GM12878 (cell line): ENCODE data around the gene BCKDK. TPM values are rescaled to one million over a fixed set of nuclear protein-coding genes. Genes with fewer than 3 reads are reported as not detected.

Experiments used
- ATAC-seq: fragments of 200-7000 bp; cut with Tn5 transposase; 3 replicates; pipeline ENCODE4 v1.9.1; 2020; ENCODE audit warnings: mild to moderate bottlenecking, moderate library complexity
- BruUV-seq: library from RNA; stranded (reverse); fragments of 400-500 nt; replicated peaks from 2 replicates; lab custom pipeline; 2021; lab: Mats Ljungman, UMichigan
- CTCF ChIA-PET: fragments of 300-600 bp; sonication (Branson Sonifier 250); formaldehyde crosslinking; extraction: SDS; loops from one replicate; lab custom pipeline; 2021; ENCODE audit warnings: inconsistent platforms; lab: Yijun Ruan, JAX
- POLR2A ChIA-PET: fragments of 350-600 bp; formaldehyde crosslinking; extraction: SDS; loops from one replicate; lab custom pipeline; 2021; ENCODE audit warnings: inconsistent platforms; lab: Charles Lee
- RAD21 ChIA-PET: fragments of 300-600 bp; sonication (Branson Sonifier 250); formaldehyde crosslinking; loops from one replicate; lab custom pipeline; 2023; ENCODE audit warnings: antibody characterized with exemption; ENCODE audit not compliant: unreplicated experiment; lab: Charles Lee
- SMC1A ChIA-PET: fragments of 300-600 bp; sonication (Branson Sonifier 250); formaldehyde crosslinking; loops from one replicate; lab custom pipeline; 2023; ENCODE audit not compliant: unreplicated experiment, uncharacterized antibody; lab: Charles Lee
- DNase-seq: peaks from one replicate; pipeline ENCODE4 v3.0.0-alpha.2; 2011; ENCODE audit warnings: low read depth, low spot score
- FAIRE-seq: peaks from 3 replicates; lab custom pipeline; 2011; peaks lifted over from hg19 to GRCh38; lab: Jason Lieb, UNC
- H2AFZ ChIP-seq: 2 replicates; pipeline ENCODE4 v1.6.0; 2011; ENCODE audit warnings: low read depth, low read length, control low read depth; ENCODE audit not compliant: control insufficient read depth
- H3K27ac ChIP-seq: 2 replicates; pipeline ENCODE4 v1.5.1; 2011; ENCODE audit warnings: control low read depth; ENCODE audit not compliant: control insufficient read depth, insufficient read depth
- H3K27me3 ChIP-seq, 2 experiments: replicated peaks in 1 of 2; 2 replicates each; pipeline versions ENCODE4 v1.6.0 to v1.6.1; 2011; ENCODE audit warnings: low read length in 1 of 2; ENCODE audit not compliant: control insufficient read depth in 2 of 2, insufficient read depth in 2 of 2
- H3K36me3 ChIP-seq, 2 experiments: 2 replicates each; pipeline ENCODE4 v1.5.1; 2011; ENCODE audit warnings: low read length in 1 of 2; ENCODE audit not compliant: control insufficient read depth in 2 of 2, insufficient read depth in 2 of 2
- H3K4me1 ChIP-seq: 2 replicates; pipeline ENCODE4 v1.6.1; 2011; ENCODE audit warnings: mild to moderate bottlenecking, low read length, moderate library complexity, mixed read lengths; ENCODE audit not compliant: control insufficient read depth, insufficient read depth
- H3K4me2 ChIP-seq: 2 replicates; pipeline ENCODE4 v1.6.0; 2011; ENCODE audit warnings: control low read depth; ENCODE audit not compliant: control insufficient read depth, insufficient read depth
- H3K4me3 ChIP-seq: fragments of 200-600 bp; sonication (generic); 2 replicates; pipeline ENCODE4 v1.5.1; 2016
- H3K79me2 ChIP-seq: 2 replicates; pipeline ENCODE4 v1.6.0; 2011; ENCODE audit warnings: low read length; ENCODE audit not compliant: control insufficient read depth, insufficient read depth
- H3K9ac ChIP-seq: 2 replicates; pipeline ENCODE4 v1.8.0; 2011; ENCODE audit warnings: low read length, control low read depth, mixed read lengths; ENCODE audit not compliant: control insufficient read depth, insufficient read depth
- H3K9me3 ChIP-seq: replicated peaks from 3 replicates; pipeline ENCODE4 v1.5.1; 2011; ENCODE audit warnings: mild to moderate bottlenecking, low read length; ENCODE audit not compliant: control insufficient read depth, insufficient read depth
- H4K20me1 ChIP-seq: 2 replicates; pipeline ENCODE4 v1.6.0; 2011; ENCODE audit not compliant: control insufficient read depth, insufficient read depth
- MYB ChIP-seq: fragments of 150-350 bp; IDR thresholded peaks from 2 replicates; pipeline ENCODE4 v1.6.1; 2014; ENCODE audit warnings: mild to moderate bottlenecking, low read depth, low read length, borderline replicate concordance
- NFIC ChIP-seq: IDR thresholded peaks from 2 replicates; pipeline ENCODE4 v1.6.1; 2012; ENCODE audit warnings: low read depth, mild to moderate bottlenecking, inconsistent platforms, low read length, moderate library complexity
- SP1 ChIP-seq: IDR thresholded peaks from one replicate; pipeline ENCODE4 v1.6.1; 2011; ENCODE audit warnings: low read depth, low read length
- SREBF2 ChIP-seq: IDR thresholded peaks from 2 replicates; pipeline ENCODE4 v1.6.1; 2012; ENCODE audit warnings: mild to moderate bottlenecking, low read length
- WGBS: methylation state at CpG from one replicate; pipeline ENCODE4 v1.1.6; 2016; ENCODE audit warnings: low lambda C conversion rate; ENCODE audit not compliant: insufficient replicate concordance, insufficient coverage; ENCODE audit errors: missing lambda C conversion rate; 5-methylcytosine and 5-hydroxymethylcytosine counted together
- in situ Hi-C: fragments of 300-500 bp; cut with MboI; formaldehyde crosslinking; loops from 9 replicates; pipeline ENCODE4 v1.14.3; 2018; ENCODE audit warnings: mixed read lengths
- intact Hi-C: fragments of 100-400 bp; cut with micrococcal nuclease; formaldehyde crosslinking; loops from one replicate; pipeline ENCODE4 v1.14.2; 2022; ENCODE audit not compliant: unreplicated experiment
- polyA plus RNA-seq, 11 experiments: library from polyadenylated mRNA; depleted of rRNA in 4 of 11; unstranded in 6 of 11; stranded (reverse) in 5 of 11; fragments of >200 nt; fragmentation: Nextera tagmentation in 4 of 11; fragmentation: Illumina TruSeq in 1 of 11; extraction: Ambion mirVana in 4 of 11; extraction: Trizol in 1 of 11; gene quantifications; 1 replicate in 1 of 11; 2 replicates in 10 of 11; pipeline versions ENCODE4 v1.2.1 to v1.2.3, GENCODE V29; 2011 to 2016; ENCODE audit warnings: inconsistent platforms in 2 of 11, missing spikeins in 2 of 11, low read depth in 1 of 11
- total RNA-seq, 4 experiments: library from RNA; depleted of rRNA in 3 of 4; stranded (reverse); fragments of >200 nt in 3 of 4; fragmentation: Illumina TruSeq in 1 of 4; extraction: Trizol in 1 of 4; gene quantifications; 2 replicates each; pipeline versions ENCODE4 v1.2.1 to v1.2.3, GENCODE V29; 2013 to 2021
- TF ChIP-seq, protein P1 (sequence below): fragments of 450-650 bp; IDR thresholded peaks from 2 replicates; pipeline ENCODE4 v1.6.1; 2018; ENCODE audit warnings: borderline replicate concordance, mild to moderate bottlenecking; ENCODE audit not compliant: partially characterized antibody
- TF ChIP-seq, protein P2 (sequence below): fragments of 150-350 bp; IDR thresholded peaks from 2 replicates; pipeline ENCODE4 v1.6.1; 2014; ENCODE audit warnings: mild to moderate bottlenecking, low read depth, low read length

BCKDK gene
- total and polyA plus RNA-seq, 10 of the 15 experiments (the other 5 are each of a cell fraction or from before 2014, with no cell fraction given): 0.68 to 56.6 (median 32.8) TPM

GRCh38 chr16:31083556-31083955 is 24.6 kb upstream of the BCKDK start:
- SMC1A ChIA-PET: no interaction called here
- no peaks in the 10 kb centered on the region for H3K4me1 ChIP-seq
- ATAC-seq (no peak), FAIRE-seq (no peak), DNase-seq (no peak)
- H4K20me1 ChIP-seq: no peaks in the 10 kb centered on the region; the same call in 1 of the 2 replicates
- peaks cover 0 to 6% of the 10 kb centered on the region in 2 experiments; a peak in 3 of 4 replicates for H3K36me3 ChIP-seq
- TF ChIP-seq SP1: no peak
- no peak for TF ChIP-seq MYB
- no peak for TF ChIP-seq NFIC
- TF ChIP-seq, protein P1, sequence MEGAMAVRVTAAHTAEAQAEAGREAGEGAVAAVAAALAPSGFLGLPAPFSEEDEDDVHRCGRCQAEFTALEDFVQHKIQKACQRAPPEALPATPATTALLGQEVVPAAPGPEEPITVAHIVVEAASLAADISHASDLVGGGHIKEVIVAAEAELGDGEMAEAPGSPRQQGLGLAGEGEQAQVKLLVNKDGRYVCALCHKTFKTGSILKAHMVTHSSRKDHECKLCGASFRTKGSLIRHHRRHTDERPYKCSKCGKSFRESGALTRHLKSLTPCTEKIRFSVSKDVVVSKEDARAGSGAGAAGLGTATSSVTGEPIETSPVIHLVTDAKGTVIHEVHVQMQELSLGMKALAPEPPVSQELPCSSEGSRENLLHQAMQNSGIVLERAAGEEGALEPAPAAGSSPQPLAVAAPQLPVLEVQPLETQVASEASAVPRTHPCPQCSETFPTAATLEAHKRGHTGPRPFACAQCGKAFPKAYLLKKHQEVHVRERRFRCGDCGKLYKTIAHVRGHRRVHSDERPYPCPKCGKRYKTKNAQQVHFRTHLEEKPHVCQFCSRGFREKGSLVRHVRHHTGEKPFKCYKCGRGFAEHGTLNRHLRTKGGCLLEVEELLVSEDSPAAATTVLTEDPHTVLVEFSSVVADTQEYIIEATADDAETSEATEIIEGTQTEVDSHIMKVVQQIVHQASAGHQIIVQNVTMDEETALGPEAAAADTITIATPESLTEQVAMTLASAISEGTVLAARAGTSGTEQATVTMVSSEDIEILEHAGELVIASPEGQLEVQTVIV: no peak
- TF ChIP-seq, protein P2, sequence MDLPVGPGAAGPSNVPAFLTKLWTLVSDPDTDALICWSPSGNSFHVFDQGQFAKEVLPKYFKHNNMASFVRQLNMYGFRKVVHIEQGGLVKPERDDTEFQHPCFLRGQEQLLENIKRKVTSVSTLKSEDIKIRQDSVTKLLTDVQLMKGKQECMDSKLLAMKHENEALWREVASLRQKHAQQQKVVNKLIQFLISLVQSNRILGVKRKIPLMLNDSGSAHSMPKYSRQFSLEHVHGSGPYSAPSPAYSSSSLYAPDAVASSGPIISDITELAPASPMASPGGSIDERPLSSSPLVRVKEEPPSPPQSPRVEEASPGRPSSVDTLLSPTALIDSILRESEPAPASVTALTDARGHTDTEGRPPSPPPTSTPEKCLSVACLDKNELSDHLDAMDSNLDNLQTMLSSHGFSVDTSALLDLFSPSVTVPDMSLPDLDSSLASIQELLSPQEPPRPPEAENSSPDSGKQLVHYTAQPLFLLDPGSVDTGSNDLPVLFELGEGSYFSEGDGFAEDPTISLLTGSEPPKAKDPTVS: no peak
- TF ChIP-seq SREBF2: no peak
- no peak overlapping the region for H3K27ac ChIP-seq
- 100% methylated on average over 2 of the region's 5 CpGs for WGBS
- H3K4me3 ChIP-seq: no peak overlapping the region
- RAD21 ChIA-PET: no interaction called here
- no peaks in the 10 kb centered on the region for H3K27me3 ChIP-seq
- H2AFZ ChIP-seq: no peak overlapping the region
- CTCF ChIA-PET: interaction anchor here (1.3 kb wide), 1 partner anchor 58 kb away, joined by 3 read pairs; no protein-coding TSS in a partner anchor
- no peaks in the 10 kb centered on the region for H3K79me2 ChIP-seq
- H3K9ac ChIP-seq: no peak overlapping the region
- BruUV-seq: no TSS peak
- H3K4me2 ChIP-seq: no peak overlapping the region
- intact Hi-C loops (no loop called here), in situ Hi-C loops (no loop called here)
- H3K9me3 ChIP-seq: no peaks in the 10 kb centered on the region
- POLR2A ChIA-PET: no interaction called here
